Keratinocyte (primary cell): ENCODE measurements around the gene DST. TPM values are rescaled to one million over a fixed set of nuclear protein-coding genes. Genes with fewer than 3 reads are reported as not detected.
"Not testable (repeated sequence)": the region's sequence is repeated elsewhere in the genome, so short reads cannot be mapped to it uniquely, and the experiment has no call there.

Experiments used
- DNase-seq: peaks from one replicate; pipeline ENCODE4 v3.0.0-alpha.2; 2011; ENCODE audit warnings: low read depth, missing footprints, low spot score
- FAIRE-seq: peaks from 2 replicates; lab custom pipeline; 2011; peaks lifted over from hg19 to GRCh38; lab: Jason Lieb, UNC
- H2AFZ ChIP-seq: 2 replicates; pipeline ENCODE4 v1.6.0; 2012; ENCODE audit warnings: low read length, control low read depth, inconsistent platforms; ENCODE audit not compliant: control insufficient read depth
- H3K27ac ChIP-seq: 2 replicates; pipeline ENCODE4 v1.5.1; 2011; ENCODE audit warnings: low read length; ENCODE audit not compliant: control insufficient read depth, insufficient read depth
- H3K27me3 ChIP-seq: 3 replicates; pipeline ENCODE4 v1.6.0; 2011; ENCODE audit warnings: low read length; ENCODE audit not compliant: control insufficient read depth, insufficient read depth; ENCODE audit errors: extremely low read depth
- H3K36me3 ChIP-seq, 2 experiments: 2 replicates in 1 of 2; 3 replicates in 1 of 2; pipeline ENCODE4 v1.5.1; 2011; ENCODE audit warnings: low read length in 2 of 2, mild to moderate bottlenecking in 1 of 2; ENCODE audit not compliant: control insufficient read depth in 2 of 2, insufficient read depth in 2 of 2; ENCODE audit errors: extremely low read depth in 1 of 2
- H3K4me1 ChIP-seq: 3 replicates; pipeline ENCODE4 v1.5.1; 2011; ENCODE audit warnings: low read length; ENCODE audit not compliant: control insufficient read depth, insufficient read depth; ENCODE audit errors: extremely low read depth
- H3K4me2 ChIP-seq: 3 replicates; pipeline ENCODE4 v1.6.0; 2011; ENCODE audit warnings: low read depth, low read length; ENCODE audit not compliant: control insufficient read depth, insufficient read depth; ENCODE audit errors: extremely low read depth
- H3K4me3 ChIP-seq, 3 experiments: fragments of 200-600 bp in 1 of 3; sonication (generic) in 1 of 3; 2 replicates in 2 of 3; 3 replicates in 1 of 3; pipeline ENCODE4 v1.5.1; 2011 to 2016; ENCODE audit warnings: low read length in 3 of 3, mild to moderate bottlenecking in 3 of 3, control low read depth in 2 of 3, inconsistent platforms in 1 of 3, low read depth in 1 of 3, mixed read lengths in 1 of 3, mixed run types in 1 of 3, moderate library complexity in 1 of 3; ENCODE audit not compliant: control insufficient read depth in 2 of 3, insufficient read depth in 2 of 3; ENCODE audit errors: extremely low read depth in 1 of 3
- H3K79me2 ChIP-seq: 2 replicates; pipeline ENCODE4 v1.6.0; 2012; ENCODE audit warnings: low read length; ENCODE audit not compliant: control insufficient read depth, insufficient read depth
- H3K9ac ChIP-seq: 3 replicates; pipeline ENCODE4 v1.6.0; 2011; ENCODE audit warnings: low read length; ENCODE audit not compliant: control insufficient read depth, insufficient read depth; ENCODE audit errors: extremely low read depth
- H3K9me1 ChIP-seq: 3 replicates; pipeline ENCODE4 v1.6.0; 2011; ENCODE audit warnings: low read length; ENCODE audit not compliant: control insufficient read depth, insufficient read depth; ENCODE audit errors: extremely low read depth
- H3K9me3 ChIP-seq: 2 replicates; pipeline ENCODE4 v1.5.1; 2012; ENCODE audit warnings: low read depth, low read length; ENCODE audit not compliant: control insufficient read depth
- H4K20me1 ChIP-seq: 3 replicates; pipeline ENCODE4 v1.6.0; 2011; ENCODE audit warnings: low read length; ENCODE audit not compliant: control insufficient read depth, insufficient read depth; ENCODE audit errors: extremely low read depth
- EZH2 ChIP-seq: IDR thresholded peaks from one replicate; pipeline ENCODE4 v1.6.1; 2012; ENCODE audit warnings: inconsistent platforms, mild to moderate bottlenecking, low read length, moderate library complexity
- dilution Hi-C: fragments of 300-500 bp; cut with MboI; formaldehyde crosslinking; loops from one replicate; pipeline ENCODE4 v1.7.0; 2020; ENCODE audit warnings: low sequenced_read_pairs; ENCODE audit not compliant: extremely low pct_ligation_motif_present
- polyA plus RNA-seq, 5 experiments: library from polyadenylated mRNA; depleted of rRNA in 3 of 5; stranded (reverse) in 3 of 5; stranded (forward) in 1 of 5; unstranded in 1 of 5; fragments of >200 nt; gene quantifications; 1 replicate in 1 of 5; 2 replicates in 3 of 5; 3 replicates in 1 of 5; pipeline versions ENCODE4 v1.2.1 to v1.2.3, GENCODE V29; 2011 to 2012; ENCODE audit warnings: missing spikeins in 2 of 5, low read depth in 1 of 5, low replicate concordance in 1 of 5
- TF ChIP-seq, protein P1 (sequence below), 3 experiments: IDR thresholded peaks in 1 of 3; conservative IDR thresholded peaks in 1 of 3; optimal IDR thresholded peaks in 1 of 3; 2 replicates in 2 of 3; 3 replicates in 1 of 3; pipeline versions ENCODE3 to v1.5.1; 2011; ENCODE audit warnings: low read length in 3 of 3, mild to moderate bottlenecking in 3 of 3, moderate library complexity in 2 of 3, control low read depth in 1 of 3, inconsistent platforms in 1 of 3; ENCODE audit not compliant: insufficient read depth in 2 of 3; ENCODE audit errors: extremely low read depth in 1 of 3

The DST gene
- polyA plus RNA-seq, 1 donor (not counting 4 experiments of a cell fraction or from before 2014, with no cell fraction given), result 455 TPM

DNA sequence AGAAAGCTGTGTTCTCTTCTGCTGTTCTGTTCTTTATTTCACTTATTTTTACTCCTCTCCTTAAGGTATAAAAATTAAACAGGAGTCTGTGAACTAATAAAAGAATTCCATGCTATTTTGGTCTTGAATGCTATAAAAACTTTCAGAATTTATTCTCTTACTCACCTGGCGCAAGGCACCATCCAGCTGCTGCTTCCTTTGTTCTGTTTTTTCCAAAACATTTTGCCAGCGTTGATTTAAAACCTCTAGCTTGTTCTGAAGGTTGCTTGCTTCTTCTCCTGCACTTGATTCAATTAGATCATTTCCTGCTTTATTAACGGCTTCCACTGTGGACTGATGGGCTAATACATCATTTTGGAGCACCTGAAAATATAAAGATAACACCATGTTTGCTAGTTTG lies 145.0 kb downstream of the DST start:
- H3K4me1 ChIP-seq, result no peaks in the 10 kb centered on the region
- H3K27me3 ChIP-seq, result no peaks in the 10 kb centered on the region
- no peak overlapping the region for H3K9ac ChIP-seq
- TF ChIP-seq, protein P1, sequence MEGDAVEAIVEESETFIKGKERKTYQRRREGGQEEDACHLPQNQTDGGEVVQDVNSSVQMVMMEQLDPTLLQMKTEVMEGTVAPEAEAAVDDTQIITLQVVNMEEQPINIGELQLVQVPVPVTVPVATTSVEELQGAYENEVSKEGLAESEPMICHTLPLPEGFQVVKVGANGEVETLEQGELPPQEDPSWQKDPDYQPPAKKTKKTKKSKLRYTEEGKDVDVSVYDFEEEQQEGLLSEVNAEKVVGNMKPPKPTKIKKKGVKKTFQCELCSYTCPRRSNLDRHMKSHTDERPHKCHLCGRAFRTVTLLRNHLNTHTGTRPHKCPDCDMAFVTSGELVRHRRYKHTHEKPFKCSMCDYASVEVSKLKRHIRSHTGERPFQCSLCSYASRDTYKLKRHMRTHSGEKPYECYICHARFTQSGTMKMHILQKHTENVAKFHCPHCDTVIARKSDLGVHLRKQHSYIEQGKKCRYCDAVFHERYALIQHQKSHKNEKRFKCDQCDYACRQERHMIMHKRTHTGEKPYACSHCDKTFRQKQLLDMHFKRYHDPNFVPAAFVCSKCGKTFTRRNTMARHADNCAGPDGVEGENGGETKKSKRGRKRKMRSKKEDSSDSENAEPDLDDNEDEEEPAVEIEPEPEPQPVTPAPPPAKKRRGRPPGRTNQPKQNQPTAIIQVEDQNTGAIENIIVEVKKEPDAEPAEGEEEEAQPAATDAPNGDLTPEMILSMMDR (optimal IDR thresholded peaks at IDR 0.05 in 1 of 3, IDR thresholded peaks at IDR 0.05 in 1 of 3, conservative IDR thresholded peaks at IDR 0.05 in 1 of 3; ENCODE audit: extremely low read depth in 1 of 3, insufficient read depth in 2 of 3, low read length in 3 of 3), result no peak
- no peak for TF ChIP-seq EZH2
- H3K4me2 ChIP-seq, result no peak overlapping the region
- DNase-seq (no peak), FAIRE-seq (no peak)
- H3K27ac ChIP-seq, result no peak overlapping the region
- H3K9me3 ChIP-seq, result no peaks in the 10 kb centered on the region
- H3K79me2 ChIP-seq, result no peaks in the 10 kb centered on the region
- no peak overlapping the region for H2AFZ ChIP-seq
- no peak overlapping the region for H3K4me3 ChIP-seq
- H3K36me3 ChIP-seq, result peaks cover 5 to 7% of the 10 kb centered on the region in 2 experiments
- dilution Hi-C loops, result no loop called here
- H4K20me1 ChIP-seq, result no peaks in the 10 kb centered on the region
- no peaks in the 10 kb centered on the region for H3K9me1 ChIP-seq

DNA sequence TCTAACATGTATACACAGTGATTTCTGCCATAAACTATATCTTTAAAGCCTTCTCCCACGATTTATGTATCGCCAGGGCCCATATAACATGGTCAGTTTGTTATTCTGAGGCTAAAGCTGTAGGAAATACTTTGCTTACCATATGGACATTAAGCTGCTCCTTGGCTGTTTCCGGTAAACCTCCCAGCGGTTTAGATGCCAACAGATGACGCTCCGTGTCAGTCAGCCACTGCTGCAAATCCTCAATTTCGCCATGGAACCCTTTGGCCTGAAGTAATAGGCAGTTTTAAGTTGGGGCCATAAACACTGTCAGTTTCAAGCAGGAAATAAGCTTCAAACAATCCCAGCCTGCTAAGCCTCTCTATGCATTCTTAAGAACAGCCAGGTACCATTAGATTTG lies 145.4 kb downstream of the DST start:
- Histone ChIP-seq H4K20me1 (no peaks in the 10 kb centered on the region), H3K27me3 (no peaks in the 10 kb centered on the region), H3K4me2 (no peak overlapping the region), H3K9ac (no peak overlapping the region), H3K4me1 (no peaks in the 10 kb centered on the region), H3K36me3 (peaks cover 7% of the 10 kb centered on the region in 2 experiments), H3K9me1 (no peaks in the 10 kb centered on the region), H3K9me3 (no peaks in the 10 kb centered on the region), H3K4me3 (no peak overlapping the region), H3K27ac (no peak overlapping the region), H2AFZ (no peak overlapping the region), H3K79me2 (no peaks in the 10 kb centered on the region)
- DNase-seq, result no peak
- no peak for FAIRE-seq
- dilution Hi-C loops, result no loop called here
- TF ChIP-seq, protein P1 (optimal IDR thresholded peaks at IDR 0.05 in 1 of 3, IDR thresholded peaks at IDR 0.05 in 1 of 3, conservative IDR thresholded peaks at IDR 0.05 in 1 of 3; ENCODE audit: extremely low read depth in 1 of 3, insufficient read depth in 2 of 3, low read length in 3 of 3), result no peak
- no peak for TF ChIP-seq EZH2

DNA sequence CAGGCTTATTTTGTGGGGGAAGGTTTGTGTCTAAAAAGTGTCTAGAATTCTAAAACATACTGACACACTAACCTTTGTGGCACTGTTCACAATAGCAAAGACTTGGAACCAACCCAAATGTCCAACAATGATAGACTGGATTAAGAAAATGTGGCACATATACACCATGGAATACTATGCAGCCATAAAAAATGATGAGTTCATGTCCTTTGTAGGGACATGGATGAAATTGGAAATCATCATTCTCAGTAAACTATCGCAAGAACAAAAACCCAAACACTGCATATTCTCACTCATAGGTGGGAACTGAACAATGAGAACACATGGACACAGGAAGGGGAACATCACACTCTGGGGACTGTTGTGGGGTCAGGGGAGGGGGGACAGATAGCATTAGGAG lies 146.0 kb downstream of the DST start:
- H3K27ac ChIP-seq, H3K9me1 ChIP-seq, H3K9ac ChIP-seq, H3K4me3 ChIP-seq, dilution Hi-C loops, H3K36me3 ChIP-seq, H3K79me2 ChIP-seq, H2AFZ ChIP-seq, H3K27me3 ChIP-seq, H3K4me2 ChIP-seq, FAIRE-seq, H3K9me3 ChIP-seq, H3K4me1 ChIP-seq, H4K20me1 ChIP-seq, DNase-seq: not testable (repeated sequence)
